RWPE1 (cell line): ENCODE results near the gene ARHGEF12.

Experiments used
- CTCF ChIA-PET: fragments of 350-600 bp; sonication (Branson Sonifier 250); formaldehyde crosslinking; extraction: SDS; loops from one replicate; lab custom pipeline; 2021; lab: Yijun Ruan, JAX
- POLR2A ChIA-PET: fragments of 400-600 bp; formaldehyde crosslinking; extraction: SDS; loops from one replicate; lab custom pipeline; 2020; ENCODE audit warnings: antibody characterized with exemption; ENCODE audit not compliant: low non-redundant PET; lab: Yijun Ruan, JAX
- DNase-seq: peaks from one replicate; pipeline ENCODE4 v3.0.0; 2012; ENCODE audit warnings: low spot score
- H3K27ac ChIP-seq: fragments of 450-650 bp; 2 replicates; pipeline ENCODE4 v1.5.1; 2017
- CTCF ChIP-seq: fragments of 450-650 bp; conservative IDR thresholded peaks from 2 replicates; pipeline ENCODE4 v1.5.1; 2017; ENCODE audit warnings: low read depth, mild to moderate bottlenecking

The ARHGEF12 gene

GRCh38 chr11:120338107-120338933, 2.1 kb downstream of the ARHGEF12 start:
- no peak overlapping the region for H3K27ac ChIP-seq
- DNase-seq, result no peak
- ChIA-PET POLR2A (no interaction called here), CTCF (no interaction called here)
- no peak for TF ChIP-seq CTCF

GRCh38 chr11:120339394-120339890, 3.2 kb downstream of the ARHGEF12 start:
- ChIA-PET POLR2A (no interaction called here), CTCF (interaction anchor here (0.6 kb wide), 1 partner anchor 144 kb away, joined by 4 read pairs; no protein-coding TSS in a partner anchor)
- DNase-seq, result no peak
- TF ChIP-seq CTCF, result no peak
- no peak overlapping the region for H3K27ac ChIP-seq

GRCh38 chr11:120340529-120340928, 4.3 kb downstream of the ARHGEF12 start:
- ChIA-PET CTCF (interaction anchor here (0.6 to 0.7 kb wide), 3 partner anchors 8 to 527 kb away, joined by 3 to 4 read pairs (median 4); no protein-coding TSS in a partner anchor), POLR2A (no interaction called here)
- DNase-seq, result peak; percentile 38
- TF ChIP-seq CTCF, result no peak
- peak overlapping the region; percentile 88 for H3K27ac ChIP-seq

GRCh38 chr11:120342226-120342625, 6.0 kb downstream of the ARHGEF12 start:
- TF ChIP-seq CTCF, result no peak
- CTCF ChIA-PET, result interaction anchor here (0.8 to 0.9 kb wide), 2 partner anchors 31 to 67 kb away, joined by 3 read pairs; no protein-coding TSS in a partner anchor
- DNase-seq, result no peak
- POLR2A ChIA-PET, result no interaction called here
- no peak overlapping the region for H3K27ac ChIP-seq

- no peak for TF ChIP-seq CTCF
- no peak for DNase-seq
- ChIA-PET CTCF (interaction anchor here (0.9 kb wide), 1 partner anchor 30 kb away, joined by 3 read pairs; no protein-coding TSS in a partner anchor), POLR2A (no interaction called here)
- no peak overlapping the region for H3K27ac ChIP-seq
Measured at GRCh38 chr11:120342678-120343077, 6.5 kb downstream of the ARHGEF12 start.

GRCh38 chr11:120343429-120343828, 7.2 kb downstream of the ARHGEF12 start:
- no peak for TF ChIP-seq CTCF
- no peak for DNase-seq
- POLR2A ChIA-PET, result no interaction called here
- CTCF ChIA-PET, result no interaction called here
- H3K27ac ChIP-seq, result no peak overlapping the region
